Hepatocyte (in vitro differentiated cells): Measurements from ENCODE around the gene PAF1.

Experiments used
- CTCF ChIP-seq: fragments of 200-600 bp; sonication (generic); IDR thresholded peaks from 2 replicates; pipeline ENCODE4 v1.5.1; 2016; ENCODE audit warnings: antibody characterized with exemption, mild to moderate bottlenecking; ENCODE audit not compliant: poor library complexity
- EZH2 ChIP-seq: fragments of 200-600 bp; sonication (generic); IDR thresholded peaks from 2 replicates; pipeline ENCODE4 v1.6.1; 2016; ENCODE audit warnings: antibody characterized with exemption, mild to moderate bottlenecking, borderline replicate concordance
- EZH2phosphoT487 ChIP-seq: fragments of 200-600 bp; sonication (generic); IDR thresholded peaks from one replicate; pipeline ENCODE4 v1.6.1; 2018; ENCODE audit warnings: antibody characterized with exemption, mild to moderate bottlenecking, low read depth, moderate library complexity; ENCODE audit not compliant: unreplicated experiment, severe bottlenecking

- TF ChIP-seq CTCF, result no peak
- no peak for TF ChIP-seq EZH2phosphoT487
- TF ChIP-seq EZH2, result no peak
Measured at GRCh38 chr19:39425744-39426143, 34.8 kb upstream of the PAF1 start.
